Aorta (tissue), 5 donors: ENCODE results near the gene MRPS5. TPM values are rescaled to one million over a fixed set of nuclear protein-coding genes. Genes with fewer than 3 reads are reported as not detected.

Experiments used
- ATAC-seq: fragments of 200-7000 bp; cut with Tn5 transposase; one replicate; pipeline ENCODE4 v1.9.1; 2022; ENCODE audit warnings: moderate library complexity; ENCODE audit not compliant: low FRiP score
- DNase-seq, 2 donors: peaks; one replicate each; pipeline ENCODE4 v3.0.0-alpha.2; 2020
- H3K27ac ChIP-seq, 2 donors: one replicate each; pipeline ENCODE4 v1.5.1; 2013; ENCODE audit warnings: low read length in 2 of 2, mild to moderate bottlenecking in 2 of 2, moderate library complexity in 2 of 2, control low read depth in 1 of 2, inconsistent platforms in 1 of 2, low read depth in 1 of 2
- H3K27me3 ChIP-seq, 2 donors: one replicate each; pipeline ENCODE4 v1.6.1; 2013; ENCODE audit warnings: control low read depth in 1 of 2, low read length in 1 of 2, mild to moderate bottlenecking in 1 of 2, moderate library complexity in 1 of 2; ENCODE audit not compliant: insufficient read depth in 2 of 2, control insufficient read depth in 1 of 2
- H3K36me3 ChIP-seq, 2 donors: one replicate each; pipeline ENCODE4 v1.6.1; 2013; ENCODE audit warnings: control low read depth in 1 of 2, low read length in 1 of 2, mild to moderate bottlenecking in 1 of 2; ENCODE audit not compliant: insufficient read depth in 2 of 2, control insufficient read depth in 1 of 2
- H3K4me1 ChIP-seq, 2 donors: one replicate each; pipeline ENCODE4 v1.6.1; 2013; ENCODE audit warnings: low read length in 2 of 2, control low read depth in 1 of 2, mild to moderate bottlenecking in 1 of 2, moderate library complexity in 1 of 2; ENCODE audit not compliant: insufficient read depth in 2 of 2, control insufficient read depth in 1 of 2
- H3K4me3 ChIP-seq, 2 donors: one replicate each; pipeline ENCODE4 v1.5.1; 2013; ENCODE audit warnings: low read length in 2 of 2, control low read depth in 1 of 2, mild to moderate bottlenecking in 1 of 2
- H3K9me3 ChIP-seq: one replicate; pipeline ENCODE4 v1.6.1; 2013; ENCODE audit warnings: mild to moderate bottlenecking, low read length; ENCODE audit not compliant: control insufficient read depth
- WGBS, 2 donors: extraction: QIAGEN DNeasy Blood & Tissue Kit; methylation state at CpG; one replicate each; pipeline ENCODE4 v1.1.7; 2013; 5-methylcytosine and 5-hydroxymethylcytosine counted together
- intact Hi-C, 2 donors: fragments of 100-400 bp; cut with DNase I; formaldehyde crosslinking; loops; one replicate each; pipeline versions ENCODE4 v1.14.2 to v1.15.0; 2022
- polyA plus RNA-seq, 2 donors: library from polyadenylated mRNA; stranded (reverse); fragments of 200-250 nt; gene quantifications; one replicate each; pipeline ENCODE4 v1.2.3, GENCODE V29; 2013
- total RNA-seq, 2 donors: library from RNA; stranded (reverse); fragmentation: NEBNext Ultra II Directional; extraction: Animal tissue kit (Norgen Biotek cat#: 25700); gene quantifications; one replicate each; pipeline ENCODE4 v1.2.1, GENCODE V29; 2021
- donor health status: healthy with polysubstance abuse.
- donor health status: Bipolar disorder and iron deficiency.
- donor health status: DM: no; HTN: no; CAD: no.
- donor health status: DM: no; HTN: no; CAD: no.
- donor health status: DM: yes; HTN: yes; CAD: no.

Gene MRPS5
- total and polyA plus RNA-seq, 4 donors = 31.2 to 57.1 (median 36.3) TPM

DNA sequence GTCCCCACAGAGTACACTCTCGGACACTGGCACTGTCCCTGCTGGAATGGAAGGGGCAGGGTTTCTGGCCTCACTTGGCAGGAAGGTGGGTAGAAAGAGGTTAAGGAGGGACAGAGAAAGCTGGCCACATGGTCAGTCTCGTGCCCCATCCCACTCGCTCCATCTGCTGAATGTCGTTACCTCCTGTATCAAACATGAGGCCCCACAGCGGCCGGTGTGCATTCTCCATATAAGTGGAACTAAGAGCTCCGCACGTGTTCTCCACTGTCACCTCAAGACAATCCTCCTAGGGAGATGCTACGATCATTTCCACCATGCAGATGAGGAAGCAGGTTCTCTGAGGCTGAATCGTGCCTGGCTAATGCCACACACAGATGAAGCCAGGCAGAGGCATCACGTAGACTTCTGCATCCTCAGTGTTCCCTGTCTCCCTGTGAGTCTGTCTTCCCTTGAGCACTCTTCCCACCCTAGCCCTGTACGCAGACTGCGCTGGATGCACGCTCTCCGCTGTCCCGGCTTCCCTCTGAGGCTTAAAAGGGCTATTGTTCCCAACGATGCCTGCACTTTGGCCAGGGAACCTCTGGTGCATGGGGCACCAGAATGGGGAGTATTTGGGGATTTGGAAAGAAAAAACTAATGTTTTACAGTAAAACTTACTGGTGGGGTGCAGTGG, 61.0 kb downstream of the MRPS5 start:
- ATAC-seq = no peak
- Histone ChIP-seq H3K4me3 (no peak overlapping the region), H3K9me3 (no peaks in the 10 kb centered on the region), H3K27ac (no peak overlapping the region), H3K27me3 (no peaks in the 10 kb centered on the region), H3K4me1 (no peaks in the 10 kb centered on the region), H3K36me3 (no peaks in the 10 kb centered on the region)
- DNase-seq = peak in 1 of 2 donors; percentile 43
- WGBS, 2 donors = 81 to 83% methylated on average over 17 of the region's 17 CpGs
- intact Hi-C loops = no loop called here

- intact Hi-C loops = no loop called here
- ATAC-seq = peak; percentile 19
- H3K27ac ChIP-seq = no peak overlapping the region
- no peaks in the 10 kb centered on the region for H3K36me3 ChIP-seq
- DNase-seq = peak in 1 of 2 donors; percentile 49
- H3K4me1 ChIP-seq = no peaks in the 10 kb centered on the region
- no peaks in the 10 kb centered on the region for H3K9me3 ChIP-seq
- no peak overlapping the region for H3K4me3 ChIP-seq
- WGBS, 2 donors = 69 to 76% methylated on average over 12 of the region's 12 CpGs
- H3K27me3 ChIP-seq = no peaks in the 10 kb centered on the region
Measured at GRCh38 chr2:95059656-95060370, 61.8 kb downstream of the MRPS5 start.

- ATAC-seq (no peak), DNase-seq (peak in 1 of 2 donors; percentile 69)
- H3K4me3 ChIP-seq = no peak overlapping the region
- H3K4me1 ChIP-seq = no peaks in the 10 kb centered on the region
- H3K27me3 ChIP-seq = no peaks in the 10 kb centered on the region
- no peak overlapping the region for H3K27ac ChIP-seq
- intact Hi-C loops = no loop called here
- WGBS, 2 donors = 56 to 61% methylated on average over 11 of the region's 11 CpGs
- H3K36me3 ChIP-seq = no peaks in the 10 kb centered on the region
- H3K9me3 ChIP-seq = no peaks in the 10 kb centered on the region
Measured at GRCh38 chr2:95058989-95059641, 62.5 kb downstream of the MRPS5 start.

GRCh38 chr2:95058466-95058988, 63.1 kb downstream of the MRPS5 start:
- Histone ChIP-seq H3K4me1 (no peaks in the 10 kb centered on the region), H3K4me3 (no peak overlapping the region), H3K36me3 (no peaks in the 10 kb centered on the region), H3K9me3 (no peaks in the 10 kb centered on the region), H3K27ac (no peak overlapping the region), H3K27me3 (no peaks in the 10 kb centered on the region)
- intact Hi-C loops = no loop called here
- ATAC-seq = no peak
- peak in 1 of 2 donors; percentile 59 for DNase-seq
- 81 to 86% methylated on average over 9 of the region's 9 CpGs for WGBS, 2 donors

DNA sequence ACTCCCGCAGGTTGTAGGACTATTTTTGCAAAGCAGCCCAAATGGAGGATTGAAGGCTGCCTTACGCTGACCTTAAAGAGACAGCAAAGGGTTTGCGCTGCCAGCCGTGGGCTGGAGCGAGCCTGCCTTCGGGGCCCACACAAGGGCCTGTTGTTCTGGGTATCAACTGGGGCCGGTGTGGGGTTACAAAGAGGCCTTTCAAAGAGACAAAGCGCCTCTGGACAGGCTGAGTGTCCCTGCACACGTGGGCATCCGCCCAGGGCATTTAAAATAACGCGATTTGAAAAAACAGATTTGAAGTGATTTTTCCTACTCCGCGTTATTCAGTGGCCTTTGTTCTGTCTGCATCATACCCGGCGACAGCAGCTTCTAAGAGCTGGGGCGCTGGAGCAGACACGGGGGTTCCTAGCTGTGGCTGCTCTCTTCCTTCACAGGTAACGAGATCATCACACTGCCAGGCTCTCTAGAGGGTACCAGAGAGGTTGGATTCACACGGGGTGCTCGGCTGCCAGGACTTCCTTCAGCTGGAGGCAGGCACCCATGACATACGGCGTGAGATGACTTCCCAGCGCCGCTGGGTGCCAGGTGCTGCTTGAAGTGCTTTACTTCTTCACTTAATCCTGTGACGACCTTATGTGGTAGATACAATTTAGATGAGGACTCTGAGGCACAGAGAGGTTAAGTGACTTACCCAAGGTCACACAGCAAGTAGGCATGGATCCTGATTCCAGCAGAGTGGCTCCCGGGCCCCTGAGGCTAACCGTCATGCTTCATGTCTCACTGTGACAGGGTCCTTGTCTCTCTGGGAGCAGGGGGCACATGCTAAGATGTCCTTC, 63.9 kb downstream of the MRPS5 start:
- Histone ChIP-seq H3K4me3 (no peak overlapping the region), H3K9me3 (no peaks in the 10 kb centered on the region), H3K36me3 (no peaks in the 10 kb centered on the region), H3K27me3 (no peaks in the 10 kb centered on the region), H3K27ac (no peak overlapping the region), H3K4me1 (no peaks in the 10 kb centered on the region)
- DNase-seq (peak in 1 of 2 donors; percentile 30), ATAC-seq (no peak)
- intact Hi-C loops = no loop called here
- WGBS, 2 donors = 75 to 76% methylated on average over 28 of the region's 28 CpGs

DNA sequence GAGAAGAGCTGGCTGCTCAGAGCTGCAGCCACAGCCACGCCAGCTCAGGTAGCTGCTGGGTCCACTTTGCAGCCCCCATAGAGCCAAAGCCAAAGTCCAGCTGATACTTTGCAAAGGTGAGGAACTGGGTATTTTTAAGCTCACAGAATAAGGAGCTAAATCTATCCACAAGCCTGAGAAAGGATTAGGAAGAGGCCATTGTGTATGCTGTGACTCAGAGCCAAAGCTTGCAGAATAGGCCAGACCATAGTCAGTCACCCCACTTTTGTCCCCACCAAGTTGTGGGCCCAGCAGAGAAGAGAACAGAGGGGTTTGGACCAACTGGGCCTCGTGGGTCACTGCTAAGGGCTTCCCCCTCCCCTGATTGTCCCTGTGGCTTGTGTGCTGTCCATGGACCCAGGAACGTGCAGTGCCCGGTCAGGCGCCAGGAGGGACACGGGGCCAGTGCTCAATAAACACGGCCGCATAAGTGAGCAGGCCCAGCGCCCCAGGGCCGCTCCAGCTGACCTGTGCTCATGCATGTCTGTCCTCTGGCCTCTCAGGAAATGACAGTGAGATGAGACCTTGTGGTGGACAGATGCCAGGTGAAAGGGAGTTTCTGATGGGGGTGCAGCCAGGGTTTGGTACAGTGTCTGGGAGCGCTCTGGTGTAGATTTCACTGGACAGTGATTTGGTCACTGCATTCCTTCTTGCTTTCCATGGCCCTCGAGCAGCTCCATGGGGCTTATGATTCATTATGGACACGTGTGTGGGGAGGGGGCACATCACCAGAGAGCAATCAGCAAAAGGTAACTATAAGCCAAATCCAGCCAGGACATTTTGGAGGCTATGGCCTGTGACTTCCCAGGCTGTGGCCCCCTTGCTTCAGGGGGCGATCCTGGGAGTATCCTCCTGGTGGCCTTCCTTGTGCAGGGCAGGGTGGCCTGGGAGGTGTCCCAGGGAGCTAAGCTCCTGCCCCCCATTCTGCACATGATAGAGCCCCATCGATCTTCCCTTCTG, 64.8 kb downstream of the MRPS5 start:
- Histone ChIP-seq H3K27me3 (no peaks in the 10 kb centered on the region), H3K9me3 (no peaks in the 10 kb centered on the region), H3K36me3 (no peaks in the 10 kb centered on the region), H3K27ac (no peak overlapping the region), H3K4me1 (no peaks in the 10 kb centered on the region), H3K4me3 (no peak overlapping the region)
- intact Hi-C loops = no loop called here
- peak in 1 of 2 donors; percentile 63 for DNase-seq
- ATAC-seq = no peak
- 79 to 83% methylated on average over 15 of the region's 15 CpGs for WGBS, 2 donors

DNA sequence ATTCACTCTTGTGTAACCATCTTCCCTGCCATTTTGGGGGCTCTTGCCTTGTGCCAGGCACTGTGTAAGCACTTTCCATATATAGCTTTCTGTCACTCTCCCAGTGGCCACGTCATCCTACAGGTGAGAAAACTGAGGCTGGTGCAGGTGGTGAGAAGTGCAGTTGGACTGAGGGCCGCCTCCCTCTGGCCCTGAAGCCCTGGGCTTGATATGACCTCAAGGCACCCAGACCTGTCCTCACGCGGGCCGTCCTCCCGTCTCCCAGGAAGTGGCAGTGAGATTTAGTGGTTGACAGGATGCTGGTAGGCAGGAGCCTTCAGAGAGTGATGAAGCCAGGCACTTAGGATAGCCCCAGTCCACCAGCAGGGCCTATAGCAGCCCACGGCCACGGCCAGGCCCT, 65.6 kb downstream of the MRPS5 start:
- H3K27me3 ChIP-seq = no peaks in the 10 kb centered on the region
- no peak for ATAC-seq
- H3K4me3 ChIP-seq = no peak overlapping the region
- DNase-seq = peak in 1 of 2 donors; percentile 46
- intact Hi-C loops = no loop called here
- H3K4me1 ChIP-seq = no peaks in the 10 kb centered on the region
- WGBS, 2 donors = 77 to 81% methylated on average over 8 of the region's 8 CpGs
- no peaks in the 10 kb centered on the region for H3K9me3 ChIP-seq
- H3K27ac ChIP-seq = no peak overlapping the region
- H3K36me3 ChIP-seq = no peaks in the 10 kb centered on the region
